HL-60 (cell line): ENCODE results near the gene OR8G5.

ENCODE experiments used
- DNase-seq, 2 experiments: peaks; one replicate each; pipeline ENCODE4 v3.0.0-alpha.2; 2010 to 2020; ENCODE audit warnings: low read depth in 1 of 2, low spot score in 1 of 2
- H3K27ac ChIP-seq: fragments of 250-450 bp; sonication (Bioruptor Pico); replicated peaks from 2 replicates; pipeline ENCODE4 v1.5.1; 2020; ENCODE audit warnings: mild to moderate bottlenecking, moderate library complexity
- H3K27me3 ChIP-seq: fragments of 250-450 bp; sonication (Bioruptor Pico); 2 replicates; pipeline ENCODE4 v1.5.1; 2021; ENCODE audit warnings: mild to moderate bottlenecking, moderate library complexity; ENCODE audit not compliant: insufficient read depth, poor library complexity, severe bottlenecking
- H3K4me3 ChIP-seq: replicated peaks from 2 replicates; pipeline ENCODE4 v1.5.1; 2011; ENCODE audit warnings: mild to moderate bottlenecking, control low read depth, low read length; ENCODE audit not compliant: insufficient read depth
- CTCF ChIP-seq: IDR thresholded peaks from one replicate; pipeline ENCODE4 v1.5.1; 2011; ENCODE audit warnings: low read length, control low read depth, inconsistent platforms; ENCODE audit not compliant: insufficient read depth
- GABPA ChIP-seq: IDR thresholded peaks from 2 replicates; pipeline ENCODE4 v1.6.1; 2012; ENCODE audit warnings: low read depth
- POLR2AphosphoS5 ChIP-seq: IDR thresholded peaks from 2 replicates; pipeline ENCODE4 v1.6.1; 2012; ENCODE audit warnings: low read depth
- REST ChIP-seq: IDR thresholded peaks from 2 replicates; pipeline ENCODE4 v1.6.1; 2012; ENCODE audit warnings: low read depth; ENCODE audit not compliant: insufficient replicate concordance
- SPI1 ChIP-seq: IDR thresholded peaks from 2 replicates; pipeline ENCODE4 v1.6.1; 2012; ENCODE audit warnings: low read depth, mild to moderate bottlenecking, borderline replicate concordance

The OR8G5 gene

GRCh38 chr11:124210421-124210820 is 45.8 kb upstream of the OR8G5 start:
- DNase-seq = no peak
- Histone ChIP-seq H3K27ac (no peak overlapping the region), H3K27me3 (no peaks in the 10 kb centered on the region), H3K4me3 (no peak overlapping the region)
- TF ChIP-seq SPI1 = no peak
- no peak for TF ChIP-seq CTCF
- no peak for TF ChIP-seq REST
- TF ChIP-seq POLR2AphosphoS5 = no peak
- TF ChIP-seq GABPA = no peak

GRCh38 chr11:124211321-124211720 is 44.9 kb upstream of the OR8G5 start:
- Histone ChIP-seq H3K27me3 (no peaks in the 10 kb centered on the region), H3K4me3 (no peak overlapping the region), H3K27ac (no peak overlapping the region)
- TF ChIP-seq REST (no peak), CTCF (no peak), GABPA (no peak), POLR2AphosphoS5 (no peak), SPI1 (no peak)
- no peak for DNase-seq

GRCh38 chr11:124214027-124214426 is 42.1 kb upstream of the OR8G5 start:
- no peaks in the 10 kb centered on the region for H3K27me3 ChIP-seq
- TF ChIP-seq CTCF (no peak), SPI1 (no peak), GABPA (no peak), REST (no peak), POLR2AphosphoS5 (no peak)
- no peak overlapping the region for H3K4me3 ChIP-seq
- no peak for DNase-seq
- H3K27ac ChIP-seq = no peak overlapping the region
